ENCODE data around the gene ACTN3.

DNA sequence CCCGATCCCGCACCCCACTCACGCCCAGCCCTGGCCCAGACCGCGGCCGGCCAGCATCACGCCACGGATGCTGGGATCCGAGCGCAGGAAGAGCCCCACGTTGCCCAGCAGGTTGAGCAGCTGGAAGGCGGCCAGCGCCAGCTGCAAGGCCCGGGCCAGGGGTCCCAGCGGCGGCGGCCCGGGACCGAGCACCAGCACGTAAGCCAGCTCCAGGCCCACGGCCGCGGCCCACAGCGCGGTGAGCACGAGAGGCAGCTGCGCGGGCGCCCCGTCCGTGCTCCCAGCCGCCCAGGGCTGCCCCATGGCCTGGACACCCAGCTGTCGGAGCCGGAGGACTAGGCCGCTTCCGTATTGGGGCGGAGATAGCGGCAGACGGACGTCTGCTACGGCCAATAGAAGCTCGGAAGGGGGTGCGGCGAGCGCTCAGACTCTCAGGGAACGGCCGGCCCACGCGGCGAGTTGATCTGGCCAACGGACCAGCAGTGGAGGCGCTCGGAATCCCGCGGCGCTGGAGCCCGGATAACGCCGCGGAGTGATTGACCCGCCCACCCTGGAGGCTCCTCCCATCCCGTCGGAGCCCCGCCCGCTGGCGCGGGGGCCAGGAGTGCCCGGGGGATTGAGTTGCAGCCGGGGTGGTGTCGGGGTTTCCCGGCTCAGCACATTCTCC is 869 bp upstream of the ACTN3 start, which contains the start of gene ZDHHC24:
- TF ChIP-seq, protein P1, sequence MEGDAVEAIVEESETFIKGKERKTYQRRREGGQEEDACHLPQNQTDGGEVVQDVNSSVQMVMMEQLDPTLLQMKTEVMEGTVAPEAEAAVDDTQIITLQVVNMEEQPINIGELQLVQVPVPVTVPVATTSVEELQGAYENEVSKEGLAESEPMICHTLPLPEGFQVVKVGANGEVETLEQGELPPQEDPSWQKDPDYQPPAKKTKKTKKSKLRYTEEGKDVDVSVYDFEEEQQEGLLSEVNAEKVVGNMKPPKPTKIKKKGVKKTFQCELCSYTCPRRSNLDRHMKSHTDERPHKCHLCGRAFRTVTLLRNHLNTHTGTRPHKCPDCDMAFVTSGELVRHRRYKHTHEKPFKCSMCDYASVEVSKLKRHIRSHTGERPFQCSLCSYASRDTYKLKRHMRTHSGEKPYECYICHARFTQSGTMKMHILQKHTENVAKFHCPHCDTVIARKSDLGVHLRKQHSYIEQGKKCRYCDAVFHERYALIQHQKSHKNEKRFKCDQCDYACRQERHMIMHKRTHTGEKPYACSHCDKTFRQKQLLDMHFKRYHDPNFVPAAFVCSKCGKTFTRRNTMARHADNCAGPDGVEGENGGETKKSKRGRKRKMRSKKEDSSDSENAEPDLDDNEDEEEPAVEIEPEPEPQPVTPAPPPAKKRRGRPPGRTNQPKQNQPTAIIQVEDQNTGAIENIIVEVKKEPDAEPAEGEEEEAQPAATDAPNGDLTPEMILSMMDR (conservative IDR thresholded peaks at IDR 0.05 in 1 of 2, IDR thresholded peaks at IDR 0.05 in 1 of 2; ENCODE audit: low read depth in 1 of 2, low read length in 2 of 2): no peak
- no peak for TF ChIP-seq EZH2 (IDR thresholded peaks at IDR 0.05; ENCODE audit: low read length, missing control alignments)

Data from fibroblast of lung (primary cell).